H9 (cell line): ENCODE results near the gene ZNF844. TPM values are rescaled to one million over a fixed set of nuclear protein-coding genes. Genes with fewer than 3 reads are reported as not detected.
A peak's percentile ranks its signal among the peaks of the same experiment; 100 is the strongest.

ENCODE experiments used
- DNase-seq: peaks from one replicate; pipeline ENCODE4 v3.0.0-alpha.2; 2017
- H2AFZ ChIP-seq: one replicate; pipeline ENCODE4 v1.6.1; 2013; ENCODE audit warnings: mild to moderate bottlenecking, low read length, control low read depth, moderate library complexity
- H2AK5ac ChIP-seq: 2 replicates; pipeline ENCODE4 v1.6.1; 2013; ENCODE audit warnings: low read length, control low read depth, mixed read lengths; ENCODE audit not compliant: insufficient read length
- H2BK120ac ChIP-seq: one replicate; pipeline ENCODE4 v1.6.1; 2013; ENCODE audit warnings: low read depth, mild to moderate bottlenecking, low read length, control low read depth, inconsistent platforms; ENCODE audit not compliant: poor library complexity, severe bottlenecking
- H2BK12ac ChIP-seq: 2 replicates; pipeline ENCODE4 v1.6.1; 2013; ENCODE audit warnings: low read length, control low read depth, mixed read lengths, low read depth; ENCODE audit not compliant: insufficient read length
- H2BK15ac ChIP-seq: 2 replicates; pipeline ENCODE4 v1.6.1; 2013; ENCODE audit warnings: low read depth, low read length, control low read depth
- H2BK20ac ChIP-seq: one replicate; pipeline ENCODE4 v1.6.1; 2013; ENCODE audit warnings: low read depth, mild to moderate bottlenecking, low read length, control low read depth, inconsistent platforms; ENCODE audit not compliant: poor library complexity, severe bottlenecking
- H2BK5ac ChIP-seq: 2 replicates; pipeline ENCODE4 v1.6.1; 2013; ENCODE audit warnings: low read length, control low read depth, mixed read lengths; ENCODE audit not compliant: insufficient read length
- H3K14ac ChIP-seq: 2 replicates; pipeline ENCODE4 v1.6.1; 2013; ENCODE audit warnings: low read length, control low read depth; ENCODE audit not compliant: insufficient read depth
- H3K18ac ChIP-seq: 2 replicates; pipeline ENCODE4 v1.6.1; 2013; ENCODE audit warnings: low read depth, mild to moderate bottlenecking, mixed read lengths, low read length, control low read depth; ENCODE audit not compliant: insufficient read length
- H3K23ac ChIP-seq: 2 replicates; pipeline ENCODE4 v1.6.1; 2013; ENCODE audit warnings: low read length, control low read depth, mixed read lengths, low read depth; ENCODE audit not compliant: insufficient read length
- H3K23me2 ChIP-seq: 2 replicates; pipeline ENCODE4 v1.6.1; 2013; ENCODE audit warnings: low read depth, mild to moderate bottlenecking, mixed read lengths, low read length, control low read depth; ENCODE audit not compliant: insufficient read length, poor library complexity, severe bottlenecking
- H3K27ac ChIP-seq: 2 replicates; pipeline ENCODE4 v1.5.1; 2013; ENCODE audit warnings: low read length, control low read depth, mixed read lengths, low read depth; ENCODE audit not compliant: insufficient read length
- H3K27me3 ChIP-seq: 2 replicates; pipeline ENCODE4 v1.6.1; 2013; ENCODE audit warnings: low read length, control low read depth, inconsistent platforms; ENCODE audit not compliant: insufficient read depth
- H3K4ac ChIP-seq: 2 replicates; pipeline ENCODE4 v1.6.1; 2013; ENCODE audit warnings: low read depth, mild to moderate bottlenecking, control low read depth, inconsistent platforms, low read length, moderate library complexity
- H3K4me1 ChIP-seq: 2 replicates; pipeline ENCODE4 v1.6.1; 2013; ENCODE audit warnings: low read length, control low read depth, inconsistent platforms; ENCODE audit not compliant: insufficient read depth
- H3K4me2 ChIP-seq: 2 replicates; pipeline ENCODE4 v1.6.1; 2013; ENCODE audit warnings: low read length, control low read depth, mixed read lengths; ENCODE audit not compliant: insufficient read length, insufficient read depth
- H3K56ac ChIP-seq: 2 replicates; pipeline ENCODE4 v1.6.1; 2013; ENCODE audit warnings: low read depth, mild to moderate bottlenecking, mixed read lengths, low read length, control low read depth; ENCODE audit not compliant: insufficient read length
- H3K79me1 ChIP-seq: 2 replicates; pipeline ENCODE4 v1.6.1; 2013; ENCODE audit warnings: low read depth, mild to moderate bottlenecking, moderate library complexity, low read length, control low read depth, inconsistent platforms; ENCODE audit not compliant: insufficient read depth, poor library complexity, severe bottlenecking
- H3K79me2 ChIP-seq: 2 replicates; pipeline ENCODE4 v1.6.1; 2013; ENCODE audit warnings: low read length, control low read depth, inconsistent platforms; ENCODE audit not compliant: insufficient read depth
- H3K9ac ChIP-seq: 2 replicates; pipeline ENCODE4 v1.6.1; 2013; ENCODE audit warnings: low read length, control low read depth, mixed read lengths; ENCODE audit not compliant: insufficient read length; ENCODE audit errors: extremely low read depth
- H3K9me3 ChIP-seq: one replicate; pipeline ENCODE4 v1.6.1; 2013; ENCODE audit warnings: low read depth, low read length, inconsistent platforms; ENCODE audit not compliant: control insufficient read depth
- H3T11ph ChIP-seq: one replicate; pipeline ENCODE4 v1.6.1; 2013; ENCODE audit warnings: mild to moderate bottlenecking, low read length, control low read depth, inconsistent platforms
- H4K20me1 ChIP-seq: one replicate; pipeline ENCODE4 v1.6.1; 2013; ENCODE audit not compliant: control insufficient read depth, insufficient read length, insufficient read depth
- H4K5ac ChIP-seq: 2 replicates; pipeline ENCODE4 v1.6.1; 2013; ENCODE audit warnings: low read depth, mild to moderate bottlenecking, mixed read lengths, low read length, control low read depth; ENCODE audit not compliant: insufficient read length
- H4K8ac ChIP-seq: replicated peaks from 2 replicates; pipeline ENCODE4 v1.6.1; 2013; ENCODE audit warnings: low read length, control low read depth, mixed read lengths, low read depth; ENCODE audit not compliant: insufficient read length
- H4K91ac ChIP-seq: 2 replicates; pipeline ENCODE4 v1.6.1; 2013; ENCODE audit warnings: low read depth, mild to moderate bottlenecking, moderate library complexity, mixed read lengths, low read length, control low read depth; ENCODE audit not compliant: insufficient read length
- H3K27ac Mint-ChIP-seq, 3 experiments: 2 replicates in 2 of 3; 3 replicates in 1 of 3; pipeline ENCODE4 v1.8.0; 2020 to 2021; ENCODE audit warnings: mixed read lengths in 3 of 3, mild to moderate bottlenecking in 1 of 3, moderate library complexity in 1 of 3
- H3K27me3 Mint-ChIP-seq: 2 replicates; pipeline ENCODE4 v1.8.0; 2021; ENCODE audit warnings: low read depth, mild to moderate bottlenecking, moderate library complexity, mixed read lengths
- H3K36me3 Mint-ChIP-seq, 3 experiments: 2 replicates in 2 of 3; 3 replicates in 1 of 3; pipeline ENCODE4 v1.8.0; 2020 to 2021; ENCODE audit warnings: low read depth in 3 of 3, mixed read lengths in 3 of 3; ENCODE audit not compliant: insufficient read depth in 1 of 3
- H3K4me1 Mint-ChIP-seq, 2 experiments: 2 replicates each; pipeline ENCODE4 v1.8.0; 2020; ENCODE audit warnings: mixed read lengths in 2 of 2
- H3K4me3 Mint-ChIP-seq, 2 experiments: 2 replicates in 1 of 2; 3 replicates in 1 of 2; pipeline ENCODE4 v1.8.0; 2020 to 2021; ENCODE audit warnings: mild to moderate bottlenecking in 2 of 2, mixed read lengths in 2 of 2, moderate library complexity in 1 of 2
- H3K9me3 Mint-ChIP-seq, 2 experiments: 2 replicates in 1 of 2; 3 replicates in 1 of 2; pipeline ENCODE4 v1.8.0; 2020; ENCODE audit warnings: mild to moderate bottlenecking in 2 of 2, mixed read lengths in 2 of 2, moderate library complexity in 1 of 2
- WGBS: extraction: QIAGEN DNeasy Blood & Tissue Kit; methylation state at CpG from one replicate; pipeline ENCODE4 v1.1.7; 2013; ENCODE audit warnings: missing lambda C conversion rate, low lambda C conversion rate, mixed read lengths; ENCODE audit not compliant: insufficient read length; ENCODE audit errors: extremely low coverage; 5-methylcytosine and 5-hydroxymethylcytosine counted together
- total RNA-seq: library from RNA; stranded (reverse); gene quantifications from 2 replicates; pipeline ENCODE4 v1.2.1, GENCODE V29; 2021
- TF ChIP-seq, protein P1 (sequence below): fragments of 200-600 bp; sonication (generic); conservative IDR thresholded peaks from 3 replicates; pipeline ENCODE4 v1.8.0; 2021; ENCODE audit warnings: antibody characterized with exemption, mild to moderate bottlenecking

The ZNF844 gene
- total RNA-seq, 1 experiment from 2014 or later = 10.0 TPM

DNA sequence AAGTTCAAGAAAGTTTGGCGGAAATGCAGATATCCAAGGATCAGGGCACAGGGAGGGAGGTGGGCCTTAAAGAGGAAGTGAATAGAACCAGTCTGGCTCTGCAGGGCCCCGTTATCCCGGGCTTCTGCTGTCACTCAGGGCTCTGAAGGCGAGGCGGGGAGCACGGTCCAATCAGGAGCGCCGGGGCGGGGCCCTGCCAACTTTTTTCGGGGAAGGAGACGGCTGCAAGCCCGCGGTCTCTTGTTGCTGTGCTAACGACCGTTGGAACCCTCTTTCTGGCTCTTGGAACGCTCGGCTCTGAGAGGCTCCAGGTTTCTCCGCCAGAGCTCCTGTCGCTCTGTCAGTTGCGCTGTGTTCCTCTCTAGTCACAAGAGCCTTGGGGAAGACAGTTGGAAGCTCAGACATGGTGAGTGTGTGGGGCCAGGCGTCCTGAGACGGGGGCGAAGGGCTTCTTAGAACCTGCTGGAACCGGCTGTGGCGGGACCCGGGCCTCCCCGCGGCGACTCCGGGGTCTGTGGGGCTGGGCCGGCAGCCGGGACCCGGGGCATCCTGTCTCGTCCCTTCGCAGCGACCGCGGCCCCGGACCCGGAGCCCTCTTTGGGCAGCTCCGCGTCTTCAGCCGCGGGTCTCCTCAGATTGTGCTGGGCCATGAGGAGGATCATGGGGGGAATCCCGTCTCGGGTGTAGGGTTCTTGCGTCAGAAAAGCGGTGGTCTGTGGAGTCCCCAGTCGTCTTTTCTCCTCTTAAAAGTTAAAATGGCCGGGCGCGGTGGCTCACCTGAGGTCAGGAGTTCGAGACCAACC lies 27.7 kb downstream of the ZNF844 start:
- H3K18ac ChIP-seq = peak overlapping the region; percentile 99
- no peaks in the 10 kb centered on the region for H3K4me1 ChIP-seq
- no peak overlapping the region for H2BK20ac ChIP-seq
- no peak overlapping the region for H4K8ac ChIP-seq
- H3K4me3 Mint-ChIP-seq = peak overlapping the region; percentile 88 to 94
- peak overlapping the region; percentile 80 for H3K27ac ChIP-seq
- H3K27me3 Mint-ChIP-seq = no peaks in the 10 kb centered on the region
- no peak overlapping the region for H2BK5ac ChIP-seq
- H2BK12ac ChIP-seq = no peak overlapping the region
- H2AFZ ChIP-seq = no peak overlapping the region
- peaks cover 3% of the 10 kb centered on the region for H3K79me1 ChIP-seq
- H3K9me3 Mint-ChIP-seq = peaks cover 18 to 35% of the 10 kb centered on the region in 2 experiments
- no peak overlapping the region; the same call in 1 of the 2 replicates for H3K4ac ChIP-seq
- no peaks in the 10 kb centered on the region for H3K27me3 ChIP-seq
- TF ChIP-seq, protein P1, sequence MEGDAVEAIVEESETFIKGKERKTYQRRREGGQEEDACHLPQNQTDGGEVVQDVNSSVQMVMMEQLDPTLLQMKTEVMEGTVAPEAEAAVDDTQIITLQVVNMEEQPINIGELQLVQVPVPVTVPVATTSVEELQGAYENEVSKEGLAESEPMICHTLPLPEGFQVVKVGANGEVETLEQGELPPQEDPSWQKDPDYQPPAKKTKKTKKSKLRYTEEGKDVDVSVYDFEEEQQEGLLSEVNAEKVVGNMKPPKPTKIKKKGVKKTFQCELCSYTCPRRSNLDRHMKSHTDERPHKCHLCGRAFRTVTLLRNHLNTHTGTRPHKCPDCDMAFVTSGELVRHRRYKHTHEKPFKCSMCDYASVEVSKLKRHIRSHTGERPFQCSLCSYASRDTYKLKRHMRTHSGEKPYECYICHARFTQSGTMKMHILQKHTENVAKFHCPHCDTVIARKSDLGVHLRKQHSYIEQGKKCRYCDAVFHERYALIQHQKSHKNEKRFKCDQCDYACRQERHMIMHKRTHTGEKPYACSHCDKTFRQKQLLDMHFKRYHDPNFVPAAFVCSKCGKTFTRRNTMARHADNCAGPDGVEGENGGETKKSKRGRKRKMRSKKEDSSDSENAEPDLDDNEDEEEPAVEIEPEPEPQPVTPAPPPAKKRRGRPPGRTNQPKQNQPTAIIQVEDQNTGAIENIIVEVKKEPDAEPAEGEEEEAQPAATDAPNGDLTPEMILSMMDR = no peak
- H3K36me3 Mint-ChIP-seq = peaks cover 33 to 38% (median 35%) of the 10 kb centered on the region in 3 experiments
- H2AK5ac ChIP-seq = no peak overlapping the region
- H2BK120ac ChIP-seq = peak overlapping the region; percentile 81
- no peak overlapping the region for H4K91ac ChIP-seq
- peak overlapping the region; percentile 98 for H3K9ac ChIP-seq
- H3K9me3 ChIP-seq = no peaks in the 10 kb centered on the region
- no CpG with 5 or more reads among the region's 53 CpGs for WGBS
- H4K20me1 ChIP-seq = no peaks in the 10 kb centered on the region
- DNase-seq = peak; percentile 94
- no peak overlapping the region for H4K5ac ChIP-seq
- no peak overlapping the region for H3K56ac ChIP-seq
- H3K27ac Mint-ChIP-seq = peak overlapping the region; percentile 98
- H2BK15ac ChIP-seq = no peak overlapping the region
- peaks cover 4% of the 10 kb centered on the region; the same call in 1 of the 2 replicates for H3K79me2 ChIP-seq
- peak overlapping the region; percentile 99 for H3K14ac ChIP-seq
- H3K23me2 ChIP-seq = peaks cover 4% of the 10 kb centered on the region
- no peak overlapping the region for H3K23ac ChIP-seq
- H3T11ph ChIP-seq = peak overlapping the region; percentile 69
- H3K4me2 ChIP-seq = peak overlapping the region; percentile 83
- peaks cover 12 to 19% of the 10 kb centered on the region in 2 experiments for H3K4me1 Mint-ChIP-seq
